D341Med (cell line): ENCODE results near the gene TMCO5A.

Source experiments
- DNase-seq: peaks from one replicate; pipeline ENCODE4 v3.0.0; 2012; ENCODE audit warnings: low spot score

Gene TMCO5A

GRCh38 chr15:37973856-37974255, 39.4 kb downstream of the TMCO5A start:
- no peak for DNase-seq

- DNase-seq, result no peak
Observed at GRCh38 chr15:37978231-37978630, 43.8 kb downstream of the TMCO5A start.

GRCh38 chr15:37979671-37980409, 45.4 kb downstream of the TMCO5A start:
- DNase-seq, result no peak

- DNase-seq, result no peak
Observed at GRCh38 chr15:37981201-37981600, 46.8 kb downstream of the TMCO5A start.

GRCh38 chr15:37981775-37982174, 47.3 kb downstream of the TMCO5A start:
- no peak for DNase-seq

GRCh38 chr15:37984368-37984767, 49.9 kb downstream of the TMCO5A start:
- DNase-seq, result no peak

GRCh38 chr15:37995461-37996347, 61.3 kb downstream of the TMCO5A start:
- DNase-seq, result no peak
